Urothelium cell line (cell line): ENCODE results near the gene AADAT.

ENCODE experiments used
- DNase-seq: peaks from one replicate; pipeline ENCODE4 v3.0.0; 2011; ENCODE audit warnings: low spot score, mixed read lengths
- FAIRE-seq: peaks from 2 replicates; lab custom pipeline; 2011; peaks lifted over from hg19 to GRCh38; lab: Jason Lieb, UNC

AADAT gene

DNA sequence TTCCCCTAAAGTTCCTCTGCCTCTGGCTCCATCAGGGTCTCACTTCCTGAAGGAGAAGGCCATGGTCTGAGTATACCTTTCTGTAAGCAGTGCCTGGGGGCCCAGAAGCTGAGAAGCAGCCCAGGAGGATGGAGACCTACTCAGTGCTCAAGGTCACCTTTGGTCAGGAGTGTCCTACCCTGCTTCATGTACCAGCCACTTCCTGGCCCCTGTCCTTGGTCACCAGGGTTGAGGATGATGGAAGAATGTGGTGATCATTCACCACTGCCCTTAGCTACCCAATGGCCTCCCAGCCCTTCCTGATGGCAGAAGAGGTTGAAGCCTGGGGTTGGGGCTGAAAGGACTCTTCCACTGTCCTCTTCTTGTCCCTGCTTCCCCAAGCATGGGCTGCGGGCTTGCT is 54.5 kb downstream of the AADAT start:
- DNase-seq (no peak), FAIRE-seq (no peak)

DNA sequence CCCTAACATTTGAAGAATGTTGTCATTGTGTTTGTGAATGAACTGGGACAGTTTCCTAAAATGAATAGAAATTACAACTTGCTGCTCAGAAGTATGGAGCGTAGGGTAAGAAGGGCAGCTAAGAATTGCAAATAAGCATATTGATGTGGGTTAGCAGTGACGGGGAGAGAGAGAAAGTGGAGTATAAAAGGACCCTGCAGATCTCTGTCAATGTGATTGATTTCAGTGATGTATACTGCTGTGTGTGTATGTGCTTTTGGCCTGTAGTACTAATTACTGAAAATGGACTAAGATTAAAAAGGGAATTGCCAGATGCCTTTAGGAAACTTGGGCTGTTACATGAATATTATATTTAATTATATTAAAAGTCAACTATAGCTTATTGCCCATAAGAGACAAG is 55.8 kb downstream of the AADAT start:
- FAIRE-seq (no peak), DNase-seq (no peak)

DNA sequence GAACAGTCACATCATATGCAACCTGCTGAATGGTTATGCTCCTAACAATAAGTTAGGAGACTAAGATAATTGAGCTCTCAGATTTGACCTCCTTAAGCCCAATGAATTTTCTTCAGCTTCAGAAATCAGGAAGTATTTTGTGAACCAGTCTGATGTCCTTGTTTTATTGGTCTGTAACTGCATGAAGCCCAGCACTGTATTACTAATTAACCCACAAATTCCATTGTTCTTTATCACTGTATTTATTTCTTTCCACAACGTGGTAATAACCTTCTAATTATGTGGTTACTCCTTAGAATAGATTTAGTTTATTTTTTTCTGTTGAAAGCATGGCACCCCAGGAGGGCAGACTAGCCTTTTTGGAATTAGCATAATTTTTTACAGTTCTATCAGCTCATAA is 59.6 kb downstream of the AADAT start:
- FAIRE-seq, result no peak

GRCh38 chr4:170027181-170027829 is 62.5 kb downstream of the AADAT start:
- FAIRE-seq (peak; percentile 79), DNase-seq (peak; percentile 90)

More for the DNA sequence above, 59.6 kb downstream of the AADAT start:
- DNase-seq, result no peak

GRCh38 chr4:170026253-170027021 is 63.3 kb downstream of the AADAT start, which contains the start of gene MFAP3L:
TSS of gene MFAP3L (minus strand) at chr4:170026395. CDS start at chr4:170005877, 20,518 bp downstream.
- no peak for FAIRE-seq

GRCh38 chr4:170025523-170026252 is 64.1 kb downstream of the AADAT start:
- DNase-seq (peak; percentile 48), FAIRE-seq (no peak)

More at GRCh38 chr4:170026253-170027021, 63.3 kb downstream of the AADAT start, which contains the start of gene MFAP3L:
- DNase-seq, result peak; percentile 90

DNA sequence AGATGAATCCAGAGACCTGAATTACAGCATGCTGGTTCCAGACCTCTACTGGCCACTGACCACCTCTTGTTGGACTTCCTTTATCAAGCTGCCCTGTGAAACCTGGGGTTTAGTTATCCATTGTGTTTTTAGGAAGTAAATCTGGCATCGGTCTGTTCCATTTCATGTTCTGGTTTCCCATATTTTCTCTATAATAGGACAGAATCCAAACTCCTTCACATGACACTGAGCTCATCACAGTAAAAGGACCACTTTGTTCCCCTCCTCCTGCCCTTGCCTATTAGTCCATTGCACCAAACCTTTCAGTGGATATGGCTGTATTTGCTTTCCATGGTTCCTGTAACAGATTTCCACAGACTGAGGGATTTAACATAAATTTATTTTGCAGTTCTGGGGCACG is 67.5 kb downstream of the AADAT start:
- FAIRE-seq (no peak), DNase-seq (no peak)

DNA sequence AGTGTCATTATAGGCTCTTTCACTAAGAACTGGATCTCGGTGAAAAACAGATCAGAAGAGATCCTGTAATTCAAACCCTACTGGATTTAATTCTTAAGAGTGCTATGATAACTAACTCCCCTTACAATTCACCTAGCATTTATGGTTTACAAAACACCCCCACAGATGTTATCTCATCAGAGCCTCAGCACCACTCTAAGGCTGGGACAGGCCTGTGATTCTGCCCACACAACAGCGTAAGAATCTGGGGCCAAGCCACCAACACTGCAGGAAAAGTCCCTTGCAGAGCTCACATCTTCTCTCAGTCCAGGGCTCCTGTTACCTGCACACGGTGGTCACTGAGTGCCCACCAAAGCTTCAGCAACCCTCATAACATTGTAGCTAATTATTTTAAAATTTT is 72.5 kb downstream of the AADAT start:
- no peak for FAIRE-seq
- DNase-seq, result no peak

DNA sequence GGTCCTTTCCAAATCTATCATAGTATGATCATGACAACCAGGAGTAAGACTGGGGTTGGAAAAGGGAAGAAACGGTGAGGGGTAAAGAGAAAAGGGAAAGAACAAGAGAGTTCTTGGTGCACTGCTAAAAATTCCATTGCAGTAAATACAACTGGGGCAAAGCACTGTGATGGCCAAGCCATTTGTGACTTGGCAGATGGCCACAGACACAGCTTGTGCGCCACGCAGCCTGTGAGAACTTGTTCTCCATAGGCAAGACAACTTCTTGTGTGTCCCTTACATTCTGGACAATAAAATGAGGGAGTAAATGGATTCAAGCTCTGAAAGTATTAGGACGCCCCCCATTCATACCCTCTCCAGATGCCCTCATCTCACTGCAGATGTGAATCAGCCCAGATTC is 74.5 kb downstream of the AADAT start:
- no peak for FAIRE-seq
- no peak for DNase-seq

DNA sequence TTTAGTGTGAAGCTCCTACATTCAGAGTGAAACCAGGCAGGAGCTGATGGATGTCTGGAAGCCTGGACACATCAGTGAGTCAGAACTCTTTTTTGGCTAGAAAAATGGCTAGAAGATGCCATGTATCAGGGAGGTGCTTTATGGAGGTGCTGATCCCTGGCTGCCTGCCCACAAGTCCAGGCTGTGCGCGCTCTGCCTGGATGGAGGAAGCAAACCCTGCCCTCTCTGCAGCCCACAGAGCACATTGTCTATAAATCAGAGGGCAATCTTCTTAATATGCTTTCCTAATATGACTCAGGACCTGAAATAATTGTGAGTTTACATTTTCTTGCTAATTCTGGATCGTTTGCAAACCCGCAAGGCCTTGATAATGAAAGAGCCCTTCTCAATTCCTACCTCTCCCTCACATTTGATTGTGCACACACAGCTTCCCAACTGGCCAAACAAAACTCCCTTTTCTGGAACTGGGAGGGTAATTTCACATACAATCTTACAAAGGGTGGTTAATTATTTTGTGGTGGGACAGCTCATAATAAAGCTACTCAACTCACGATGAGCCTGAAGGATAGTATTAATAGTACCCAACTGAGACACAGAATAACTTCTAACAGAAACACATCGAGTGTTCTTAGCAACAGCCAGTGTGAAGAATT is 75.3 kb downstream of the AADAT start:
- no peak for FAIRE-seq
- DNase-seq, result no peak

DNA sequence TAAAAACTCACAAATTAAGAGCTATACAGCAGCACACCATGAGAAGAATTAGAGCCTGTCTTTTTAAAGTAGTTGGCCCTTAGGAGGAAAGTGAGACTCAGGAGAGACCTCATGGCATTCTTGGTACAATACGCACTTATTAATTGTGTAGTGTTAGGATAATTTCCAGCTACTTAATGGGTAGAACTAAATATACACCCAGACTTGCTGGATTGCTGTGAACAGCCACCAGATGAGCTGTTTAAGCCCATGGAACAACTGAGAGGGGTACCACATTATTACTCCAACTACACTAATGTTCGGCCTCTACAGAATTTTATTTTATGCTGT is 77.2 kb downstream of the AADAT start:
- DNase-seq, result no peak

DNA sequence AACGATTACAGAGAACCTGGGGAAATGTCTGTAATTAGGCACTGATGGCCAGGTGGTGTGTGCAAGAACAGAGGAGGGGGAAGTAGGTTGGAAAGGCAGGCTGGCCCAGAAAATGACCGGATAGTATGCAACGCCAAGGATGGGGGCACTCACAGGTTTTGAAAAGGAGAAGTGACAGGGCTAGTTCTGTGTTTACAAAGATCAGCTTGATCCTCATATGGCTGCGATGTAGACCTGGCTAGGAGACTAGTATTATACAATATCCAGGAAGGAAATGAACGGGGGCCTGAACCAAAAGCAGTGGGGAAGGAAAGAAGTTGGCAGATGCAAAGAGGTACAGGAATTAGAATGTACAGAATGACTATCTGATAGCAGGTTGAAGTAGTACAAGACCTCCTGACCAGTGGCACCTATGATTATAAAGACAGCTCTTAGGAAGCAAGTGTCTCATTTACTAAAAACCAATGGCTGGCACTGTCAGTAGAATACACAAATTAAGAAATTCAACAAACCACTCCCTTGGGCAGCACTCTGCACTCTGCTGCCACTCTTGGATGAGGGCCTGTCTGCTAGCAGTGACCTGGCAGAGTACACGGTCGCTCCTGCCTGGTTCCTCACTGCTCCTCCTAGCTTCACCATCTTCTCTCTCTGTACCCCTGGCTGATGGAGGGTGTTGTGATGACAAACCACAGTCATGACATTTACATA is 77.7 kb downstream of the AADAT start:
- FAIRE-seq (no peak), DNase-seq (no peak)

More for the DNA sequence above, 77.2 kb downstream of the AADAT start:
- FAIRE-seq, result no peak
